Skeletal muscle cell (primary cell): ENCODE results near the gene POTEI.
"Not testable (repeated sequence)": the region's sequence is repeated elsewhere in the genome, so short reads cannot be mapped to it uniquely, and the experiment has no call there.

Source experiments
- DNase-seq: peaks from one replicate; pipeline ENCODE4 v3.0.0-alpha.2; 2010; ENCODE audit warnings: low read depth
- H3K4me3 ChIP-seq: 2 replicates; pipeline ENCODE4 v1.5.1; 2011; ENCODE audit warnings: low read depth, mild to moderate bottlenecking, control low read depth, low read length, moderate library complexity

POTEI gene

DNA sequence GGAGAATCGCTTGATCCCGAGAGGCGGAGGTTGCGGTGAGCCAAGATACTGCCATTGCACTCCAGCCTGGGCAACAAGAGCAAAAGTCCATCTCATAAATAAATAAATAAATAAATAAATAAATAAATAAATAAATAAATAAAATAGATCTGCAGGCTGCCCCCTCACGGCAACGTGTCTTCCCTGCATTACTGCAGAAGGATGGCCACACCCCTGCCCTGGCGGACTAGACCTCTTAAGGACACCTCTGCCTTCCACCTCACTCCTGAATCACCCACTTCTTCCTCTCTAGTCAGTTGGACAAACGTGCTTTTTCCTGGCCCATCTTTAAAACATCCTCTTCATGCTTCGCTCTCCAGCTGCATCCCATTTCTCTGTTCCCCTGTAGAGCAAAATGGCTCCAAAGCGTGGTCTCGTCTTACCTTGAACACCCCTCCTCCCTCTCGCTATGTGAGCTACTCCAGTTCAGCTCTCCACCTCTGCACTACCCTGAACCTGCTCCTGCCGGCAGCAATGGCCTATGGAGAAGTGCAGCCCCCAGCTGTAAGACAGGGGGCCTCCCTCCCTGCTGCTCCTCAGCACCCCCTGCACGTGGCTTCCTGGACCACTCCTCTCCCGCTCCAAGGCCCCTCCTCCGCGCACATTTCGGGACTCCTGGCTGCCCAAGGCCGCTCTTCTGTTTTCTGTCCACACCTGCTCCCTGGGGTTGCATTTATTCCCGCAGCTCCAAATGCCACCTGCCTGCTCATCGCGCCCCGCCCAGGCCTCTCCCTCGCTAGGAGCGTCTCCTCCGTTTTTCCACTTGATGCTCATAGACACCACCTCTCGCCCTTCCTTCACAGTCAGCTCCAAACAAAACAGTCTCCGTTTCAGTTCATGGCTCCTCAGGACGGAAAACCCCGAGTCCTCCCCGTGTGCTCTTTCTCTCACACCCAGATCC lies 1.9 kb upstream of the POTEI start:
- DNase-seq, H3K4me3 ChIP-seq: not testable (repeated sequence)

GRCh38 chr2:130491073-130491472 lies 18.1 kb downstream of the POTEI start:
- not testable (repeated sequence) for DNase-seq, H3K4me3 ChIP-seq

DNA sequence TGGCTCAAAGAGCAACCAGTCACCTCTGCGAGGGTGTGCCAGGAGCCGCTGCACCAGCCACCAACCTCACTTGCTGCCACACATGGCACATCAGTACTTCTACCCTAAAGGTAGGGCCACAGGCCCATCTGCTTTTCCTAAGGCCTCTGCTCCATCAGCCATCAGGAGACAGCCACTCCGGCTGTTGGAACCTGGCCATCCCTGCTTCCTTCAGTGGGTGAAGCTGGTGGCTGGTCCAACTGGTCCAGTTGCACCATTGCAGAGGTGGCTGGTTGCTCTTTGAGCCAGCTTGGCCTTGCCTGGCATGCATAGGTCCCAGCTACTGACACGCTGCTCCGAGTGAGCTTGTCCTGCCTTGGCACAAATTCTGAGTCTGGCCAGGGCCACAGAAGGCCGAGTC lies 53.7 kb downstream of the POTEI start:
- H3K4me3 ChIP-seq, DNase-seq: not testable (repeated sequence)

GRCh38 chr2:130454712-130455083 lies 54.4 kb downstream of the POTEI start:
- not testable (repeated sequence) for H3K4me3 ChIP-seq, DNase-seq

DNA sequence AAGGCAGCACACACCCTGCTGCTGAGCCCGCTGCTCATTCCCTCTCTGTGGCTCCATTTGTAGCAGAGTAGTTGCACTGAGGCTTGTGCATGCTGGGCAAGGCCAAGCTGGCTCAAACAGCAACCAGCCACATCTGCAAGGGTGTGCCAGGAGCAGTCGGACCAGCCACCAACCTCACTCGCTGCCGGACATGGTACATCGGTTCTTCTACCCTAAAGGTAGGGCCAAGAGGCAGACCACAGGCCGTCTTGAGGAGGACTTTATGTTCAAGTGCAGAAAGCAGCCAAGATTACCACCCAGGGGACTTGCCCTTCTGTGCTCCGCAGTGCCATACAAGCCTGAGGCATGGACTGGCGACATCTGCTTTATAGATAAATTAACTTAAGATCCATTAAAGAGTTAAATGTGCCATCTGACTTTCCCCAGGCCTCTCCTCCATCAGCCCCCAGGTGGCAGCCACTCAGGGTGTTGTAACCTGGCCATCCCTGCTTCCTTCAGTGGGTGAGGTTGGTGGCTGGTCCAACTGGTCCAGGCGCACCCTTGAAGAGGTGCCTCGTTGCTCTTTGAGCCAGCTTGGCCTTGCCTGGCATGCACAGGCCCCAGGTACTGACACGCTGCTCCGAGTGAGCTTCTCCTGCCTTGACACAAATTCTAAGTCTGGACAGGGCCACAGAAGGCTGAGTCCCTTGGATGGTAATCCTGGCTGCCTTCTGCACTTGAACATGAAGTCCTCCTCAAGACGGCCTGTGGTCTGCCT lies 55.0 kb downstream of the POTEI start:
- not testable (repeated sequence) for H3K4me3 ChIP-seq, DNase-seq

- not testable (repeated sequence) for DNase-seq, H3K4me3 ChIP-seq
Observed at GRCh38 chr2:130452897-130453296, 56.2 kb downstream of the POTEI start.

DNA sequence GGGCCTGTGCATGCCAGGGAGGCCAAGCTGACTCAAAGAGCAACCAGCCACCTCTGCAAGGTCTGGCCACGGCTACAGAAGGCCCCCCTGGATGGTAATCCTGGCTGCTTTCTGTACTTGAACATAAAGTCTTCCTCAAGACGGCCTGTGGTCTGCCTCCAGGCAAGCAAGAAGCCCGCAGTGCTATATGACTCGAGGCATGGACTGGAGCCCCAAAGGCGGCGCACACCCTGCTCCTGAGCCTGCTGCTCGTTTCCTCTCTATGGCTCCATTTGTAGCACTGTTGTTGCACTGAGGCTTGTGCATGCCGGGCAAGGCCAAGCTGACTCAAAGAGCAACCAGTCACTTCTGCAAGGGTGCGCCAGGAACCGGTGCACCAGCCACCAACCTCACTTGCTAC lies 57.3 kb downstream of the POTEI start:
- not testable (repeated sequence) for H3K4me3 ChIP-seq, DNase-seq

DNA sequence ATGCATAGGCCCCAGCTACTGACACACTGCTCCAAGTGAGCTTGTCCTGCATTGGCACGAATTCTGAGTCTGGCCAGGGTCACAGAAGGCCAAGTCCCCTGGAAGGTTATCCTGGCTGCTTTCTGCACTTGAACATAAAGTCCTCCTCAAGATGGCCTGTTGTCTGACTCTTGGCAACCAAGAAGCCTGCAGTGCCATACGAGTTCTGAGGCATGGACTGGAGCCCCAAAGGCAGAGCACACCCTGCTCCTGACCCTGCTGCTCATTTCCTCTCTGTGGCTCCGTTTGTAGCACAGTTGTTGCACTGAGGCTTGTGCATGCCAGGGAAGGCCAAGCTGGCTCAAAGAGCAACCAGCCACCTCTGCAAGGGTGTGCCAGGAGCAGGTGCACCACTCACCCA lies 57.9 kb downstream of the POTEI start:
- DNase-seq, H3K4me3 ChIP-seq: not testable (repeated sequence)

DNA sequence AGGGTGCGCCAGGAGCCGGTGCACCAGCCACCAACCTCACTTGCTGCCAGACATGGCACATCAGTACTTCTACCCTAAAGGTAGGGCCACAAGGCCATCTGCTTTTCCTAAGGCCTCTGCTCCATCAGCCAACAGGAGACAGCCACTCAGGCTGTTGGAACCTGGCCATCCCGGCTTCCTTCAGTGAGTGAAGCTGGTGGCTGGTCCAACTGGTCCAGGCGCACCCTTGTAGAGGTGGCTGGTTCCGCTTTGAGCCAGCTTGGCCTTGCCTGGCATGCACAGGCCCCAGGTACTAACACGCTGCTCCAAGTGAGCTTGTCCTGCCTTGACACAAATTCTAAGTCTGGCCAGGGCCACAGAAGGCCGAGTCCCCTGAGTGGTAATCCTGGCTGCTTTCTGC lies 58.8 kb downstream of the POTEI start:
- not testable (repeated sequence) for DNase-seq, H3K4me3 ChIP-seq

DNA sequence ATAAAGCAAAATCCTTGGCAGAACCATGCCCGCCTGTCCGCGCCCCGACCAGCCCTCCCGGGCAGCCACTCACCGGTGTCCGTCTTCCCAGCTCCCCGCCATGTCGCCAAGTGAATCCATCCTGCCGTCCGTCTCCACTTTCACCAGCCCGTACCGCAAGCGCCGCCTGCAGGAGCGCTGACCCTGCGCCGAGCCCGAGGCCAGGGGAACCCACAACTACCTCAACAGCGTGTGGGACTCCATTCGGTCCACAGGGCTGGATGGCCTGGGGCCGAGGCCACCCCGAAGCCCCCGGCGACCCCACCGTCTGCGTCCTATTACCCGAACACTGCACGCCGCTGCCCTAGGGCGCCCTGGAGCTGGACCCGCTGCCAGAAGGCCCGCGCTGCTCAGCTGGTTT lies 81.5 kb downstream of the POTEI start:
- peak overlapping the region; percentile 6 for H3K4me3 ChIP-seq
- peak; percentile 0 for DNase-seq

GRCh38 chr2:130418845-130419244 lies 90.3 kb downstream of the POTEI start:
- not testable (repeated sequence) for H3K4me3 ChIP-seq, DNase-seq

- not testable (repeated sequence) for DNase-seq
Observed at GRCh38 chr2:130416693-130417092, 92.4 kb downstream of the POTEI start.

More at GRCh38 chr2:130416693-130417092, 92.4 kb downstream of the POTEI start:
- not testable (repeated sequence) for H3K4me3 ChIP-seq
